Karpas-422 (cell line): Measurements from ENCODE around the gene NPPB. TPM values are rescaled to one million over a fixed set of nuclear protein-coding genes. Genes with fewer than 3 reads are reported as not detected.
"Not testable (repeated sequence)": the region's sequence is repeated elsewhere in the genome, so short reads cannot be mapped to it uniquely, and the experiment has no call there.

Experiments
- DNase-seq: peaks from one replicate; pipeline ENCODE4 v3.0.0-alpha.2; 2015
- H2AFZ ChIP-seq: fragments of 200-600 bp; sonication (generic); 2 replicates; pipeline ENCODE4 v1.6.1; 2014; ENCODE audit warnings: antibody characterized with exemption, low read length, mixed read lengths
- H3K27ac ChIP-seq: fragments of 200-600 bp; sonication (generic); 2 replicates; pipeline ENCODE4 v1.5.1; 2014; ENCODE audit warnings: mild to moderate bottlenecking, low read length, moderate library complexity
- H3K27me3 ChIP-seq: fragments of 200-600 bp; sonication (generic); 2 replicates; pipeline ENCODE4 v1.6.1; 2014; ENCODE audit warnings: low read length, mixed read lengths
- H3K36me3 ChIP-seq: fragments of 200-600 bp; sonication (generic); 2 replicates; pipeline ENCODE4 v1.6.1; 2014; ENCODE audit warnings: low read length, mixed read lengths; ENCODE audit not compliant: insufficient read depth
- H3K4me1 ChIP-seq: fragments of 200-600 bp; sonication (generic); 2 replicates; pipeline ENCODE4 v1.6.1; 2014; ENCODE audit warnings: mild to moderate bottlenecking, low read length, mixed read lengths
- H3K4me2 ChIP-seq: fragments of 200-600 bp; sonication (generic); 2 replicates; pipeline ENCODE4 v1.6.1; 2014; ENCODE audit warnings: low read length, low read depth, mild to moderate bottlenecking; ENCODE audit not compliant: poor library complexity, severe bottlenecking
- H3K4me3 ChIP-seq: fragments of 200-600 bp; sonication (generic); 2 replicates; pipeline ENCODE4 v1.5.1; 2014; ENCODE audit warnings: mild to moderate bottlenecking, antibody characterized with exemption, low read length, mixed read lengths
- H3K79me2 ChIP-seq: fragments of 200-600 bp; sonication (generic); 2 replicates; pipeline ENCODE4 v1.6.1; 2014; ENCODE audit warnings: mild to moderate bottlenecking, low read length, mixed read lengths
- H3K9ac ChIP-seq: fragments of 200-600 bp; sonication (generic); 2 replicates; pipeline ENCODE4 v1.6.0; 2014; ENCODE audit warnings: low read length
- H3K9me2 ChIP-seq: fragments of 200-600 bp; sonication (generic), shearing (Covaris generic); replicated peaks from 2 replicates; pipeline ENCODE4 v1.6.0; 2014; ENCODE audit warnings: mild to moderate bottlenecking, low read length, moderate library complexity; ENCODE audit not compliant: insufficient read depth
- H3K9me3 ChIP-seq: fragments of 300-700, 200-600 bp; sonication (generic); 2 replicates; pipeline ENCODE4 v1.6.1; 2014; ENCODE audit warnings: low read length, mixed read lengths
- H4K20me1 ChIP-seq: fragments of 200-600 bp; sonication (generic); 2 replicates; pipeline ENCODE4 v1.6.1; 2014; ENCODE audit warnings: mild to moderate bottlenecking, antibody characterized with exemption, low read length, low read depth; ENCODE audit not compliant: insufficient read depth
- total RNA-seq: library from RNA; depleted of rRNA; stranded (reverse); fragments of >200 nt; shearing (Covaris generic); gene quantifications from 2 replicates; pipeline ENCODE4 v1.2.3, GENCODE V29; 2014; ENCODE audit warnings: low replicate concordance; rRNA removed

NPPB gene
- total RNA-seq = not detected in 2 replicates

- Histone ChIP-seq H3K4me3 (no peak within 1 kb of the TSS), H3K79me2 (no peaks in the 10 kb centered on the region), H3K9me3 (no peaks in the 10 kb centered on the region), H3K27ac (no peak within 1 kb of the TSS), H4K20me1 (no peaks in the 10 kb centered on the region; the same call in 1 of the 2 replicates), H3K9me2 (no peaks in the 10 kb centered on the region), H3K9ac (no peak within 1 kb of the TSS), H3K27me3 (no peaks in the 10 kb centered on the region), H3K36me3 (no peaks in the 10 kb centered on the region), H3K4me2 (no peak within 1 kb of the TSS), H2AFZ (no peak within 1 kb of the TSS), H3K4me1 (no peaks in the 10 kb centered on the region)
- no peak for DNase-seq
These were observed at the start of gene NPPB for GRCh38 chr1:11858613-11858967. Gene NPPB, minus strand, starts transcription at chr1:11858945. Its CDS starts 112 bp downstream, at chr1:11858833.

DNA sequence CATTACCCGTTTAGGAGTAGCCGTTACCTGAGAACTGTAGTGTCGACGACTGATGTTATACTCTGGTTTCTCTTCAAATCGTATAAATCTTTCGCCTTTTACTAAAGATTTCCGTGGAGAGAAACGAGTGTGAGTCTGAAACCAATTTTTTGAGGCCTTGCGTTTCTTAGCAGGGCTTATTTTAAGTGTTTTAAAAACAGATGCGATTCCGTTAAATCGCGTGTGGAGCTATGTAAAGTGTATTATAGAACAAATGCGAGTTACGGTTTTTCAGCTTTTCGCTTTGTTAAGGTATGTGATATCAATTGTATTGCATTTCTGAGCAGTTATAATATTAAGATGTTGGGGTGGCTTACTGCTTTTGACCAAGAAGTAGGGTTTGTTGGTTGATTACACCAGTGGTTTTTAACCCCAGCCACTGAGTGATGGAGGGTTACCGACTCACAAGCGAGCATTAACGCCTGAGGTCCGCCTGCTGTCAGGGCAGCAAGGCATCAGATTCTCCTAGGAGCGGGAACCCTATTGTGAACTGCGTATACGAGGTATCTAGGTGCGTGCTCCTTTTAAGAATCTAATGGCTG lies 49.4 kb upstream of the NPPB start:
- H3K9me2 ChIP-seq = no peaks in the 10 kb centered on the region
- H3K9me3 ChIP-seq = no peaks in the 10 kb centered on the region
- no peaks in the 10 kb centered on the region for H3K36me3 ChIP-seq
- H3K79me2 ChIP-seq = no peaks in the 10 kb centered on the region
- H2AFZ ChIP-seq = no peak overlapping the region
- H3K27ac ChIP-seq = peak overlapping the region; percentile 94
- H3K4me2 ChIP-seq = peak overlapping the region; percentile 95
- peaks cover 27% of the 10 kb centered on the region for H3K4me1 ChIP-seq
- peak; percentile 98 for DNase-seq
- H3K4me3 ChIP-seq = peak overlapping the region; percentile 75
- peak overlapping the region; percentile 87 for H3K9ac ChIP-seq
- no peaks in the 10 kb centered on the region for H4K20me1 ChIP-seq
- no peaks in the 10 kb centered on the region for H3K27me3 ChIP-seq

- Histone ChIP-seq H3K9me3 (no peaks in the 10 kb centered on the region), H3K4me3 (peak overlapping the region; percentile 21; the same call in 1 of the 2 replicates), H3K79me2 (no peaks in the 10 kb centered on the region), H3K36me3 (no peaks in the 10 kb centered on the region), H3K27ac (peak overlapping the region; percentile 94), H3K4me1 (peaks cover 27% of the 10 kb centered on the region), H3K27me3 (no peaks in the 10 kb centered on the region), H3K4me2 (peak overlapping the region; percentile 49), H4K20me1 (no peaks in the 10 kb centered on the region), H3K9ac (peak overlapping the region; percentile 65), H3K9me2 (no peaks in the 10 kb centered on the region), H2AFZ (peak overlapping the region; percentile 75; the same call in 1 of the 2 replicates)
- DNase-seq = peak; percentile 98
These were observed 48.7 kb upstream of the NPPB start for GRCh38 chr1:11907275-11908094.

GRCh38 chr1:11906870-11907269 lies 48.1 kb upstream of the NPPB start:
- peak overlapping the region; percentile 49 for H3K4me2 ChIP-seq
- H3K79me2 ChIP-seq = no peaks in the 10 kb centered on the region
- no peaks in the 10 kb centered on the region for H3K9me2 ChIP-seq
- H3K9me3 ChIP-seq = no peaks in the 10 kb centered on the region
- H3K4me3 ChIP-seq = no peak overlapping the region
- H3K27me3 ChIP-seq = no peaks in the 10 kb centered on the region
- H3K4me1 ChIP-seq = peaks cover 27% of the 10 kb centered on the region
- no peaks in the 10 kb centered on the region for H4K20me1 ChIP-seq
- H3K27ac ChIP-seq = no peak overlapping the region
- peak overlapping the region; percentile 75; the same call in 1 of the 2 replicates for H2AFZ ChIP-seq
- H3K36me3 ChIP-seq = no peaks in the 10 kb centered on the region
- no peak for DNase-seq
- H3K9ac ChIP-seq = peak overlapping the region; percentile 49; the same call in 1 of the 2 replicates

GRCh38 chr1:11904978-11905377 lies 46.2 kb upstream of the NPPB start:
- H4K20me1 ChIP-seq = no peaks in the 10 kb centered on the region
- no peaks in the 10 kb centered on the region for H3K9me2 ChIP-seq
- H3K9ac ChIP-seq = no peak overlapping the region
- no peak overlapping the region for H3K4me2 ChIP-seq
- H3K36me3 ChIP-seq = no peaks in the 10 kb centered on the region
- H2AFZ ChIP-seq = no peak overlapping the region
- H3K9me3 ChIP-seq = no peaks in the 10 kb centered on the region
- no peak overlapping the region for H3K4me3 ChIP-seq
- DNase-seq = no peak
- H3K27me3 ChIP-seq = no peaks in the 10 kb centered on the region
- H3K27ac ChIP-seq = no peak overlapping the region
- no peaks in the 10 kb centered on the region for H3K79me2 ChIP-seq
- H3K4me1 ChIP-seq = peaks cover 37% of the 10 kb centered on the region

DNA sequence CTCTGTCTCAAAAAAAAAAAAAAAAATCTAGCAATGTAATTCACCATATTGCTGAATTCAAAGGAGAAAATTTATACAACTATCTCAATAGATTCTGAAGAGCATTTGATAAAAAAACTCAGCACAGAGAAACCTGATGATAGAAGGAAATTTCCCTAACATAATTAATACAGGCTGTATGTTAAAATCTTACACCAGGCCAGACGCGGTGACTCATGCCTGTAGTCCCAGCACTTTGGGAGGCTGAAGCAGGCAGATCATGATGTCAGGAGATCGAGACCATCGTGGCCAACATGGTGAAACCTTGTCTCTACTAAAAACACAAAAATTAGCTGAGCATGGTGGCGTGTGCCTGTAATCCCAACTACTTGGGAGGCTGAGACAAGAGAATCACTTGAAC lies 45.4 kb upstream of the NPPB start:
- not testable (repeated sequence) for H3K79me2 ChIP-seq, H2AFZ ChIP-seq, H3K9ac ChIP-seq, H4K20me1 ChIP-seq, H3K27me3 ChIP-seq, DNase-seq, H3K9me3 ChIP-seq, H3K4me2 ChIP-seq, H3K9me2 ChIP-seq, H3K36me3 ChIP-seq, H3K4me3 ChIP-seq, H3K27ac ChIP-seq
- peaks cover 30% of the 10 kb centered on the region for H3K4me1 ChIP-seq

GRCh38 chr1:11903210-11903609 lies 44.5 kb upstream of the NPPB start:
- H3K27ac ChIP-seq = no peak overlapping the region
- no peak overlapping the region for H2AFZ ChIP-seq
- no peak for DNase-seq
- no peaks in the 10 kb centered on the region for H3K27me3 ChIP-seq
- H3K4me3 ChIP-seq = no peak overlapping the region
- no peak overlapping the region for H3K9ac ChIP-seq
- H3K9me2 ChIP-seq = no peaks in the 10 kb centered on the region
- no peaks in the 10 kb centered on the region for H4K20me1 ChIP-seq
- H3K4me1 ChIP-seq = peaks cover 22% of the 10 kb centered on the region
- no peaks in the 10 kb centered on the region for H3K36me3 ChIP-seq
- H3K4me2 ChIP-seq = no peak overlapping the region
- H3K9me3 ChIP-seq = no peaks in the 10 kb centered on the region
- H3K79me2 ChIP-seq = no peaks in the 10 kb centered on the region

DNA sequence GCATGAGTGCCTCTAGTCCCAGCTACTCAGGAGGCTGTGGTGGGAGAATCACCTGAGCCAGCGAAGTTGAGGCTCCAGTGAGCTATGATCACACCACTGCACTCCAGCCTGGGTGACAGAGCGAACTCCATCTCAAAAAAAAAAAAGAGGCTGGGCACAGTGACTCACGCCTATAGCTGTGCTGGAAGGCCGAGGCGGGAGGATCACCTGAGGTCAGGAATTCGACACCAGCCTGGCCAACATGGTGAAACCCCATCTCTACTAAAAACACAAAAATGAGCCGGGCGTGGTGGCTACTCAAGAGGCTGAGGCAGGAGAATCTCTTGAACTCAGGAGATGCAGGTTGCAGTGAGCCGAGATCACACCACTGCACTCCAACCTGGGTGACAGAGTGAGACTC lies 42.7 kb upstream of the NPPB start:
- H3K4me2 ChIP-seq, H3K9ac ChIP-seq: not testable (repeated sequence)

More for the DNA sequence above, 42.7 kb upstream of the NPPB start:
- DNase-seq, H3K27me3 ChIP-seq, H2AFZ ChIP-seq, H3K4me3 ChIP-seq, H3K9me2 ChIP-seq, H3K9me3 ChIP-seq, H4K20me1 ChIP-seq, H3K79me2 ChIP-seq, H3K27ac ChIP-seq, H3K36me3 ChIP-seq: not testable (repeated sequence)
- peaks cover 12% of the 10 kb centered on the region for H3K4me1 ChIP-seq
